ENCODE results near the gene ARL1.
"Not testable (repeated sequence)": the region's sequence is repeated elsewhere in the genome, so short reads cannot be mapped to it uniquely, and the experiment has no call there.

ARL1 gene

GRCh38 chr12:101407436-101408345 lies at the start of gene ARL1:
Gene ARL1, minus strand, starts transcription at chr12:101407772. Its CDS starts 127 bp downstream, at chr12:101407645.
- peak; percentile 94 for DNase-seq

GRCh38 chr12:101455685-101456084 lies 48.1 kb upstream of the ARL1 start:
- DNase-seq = peak; percentile 56

DNA sequence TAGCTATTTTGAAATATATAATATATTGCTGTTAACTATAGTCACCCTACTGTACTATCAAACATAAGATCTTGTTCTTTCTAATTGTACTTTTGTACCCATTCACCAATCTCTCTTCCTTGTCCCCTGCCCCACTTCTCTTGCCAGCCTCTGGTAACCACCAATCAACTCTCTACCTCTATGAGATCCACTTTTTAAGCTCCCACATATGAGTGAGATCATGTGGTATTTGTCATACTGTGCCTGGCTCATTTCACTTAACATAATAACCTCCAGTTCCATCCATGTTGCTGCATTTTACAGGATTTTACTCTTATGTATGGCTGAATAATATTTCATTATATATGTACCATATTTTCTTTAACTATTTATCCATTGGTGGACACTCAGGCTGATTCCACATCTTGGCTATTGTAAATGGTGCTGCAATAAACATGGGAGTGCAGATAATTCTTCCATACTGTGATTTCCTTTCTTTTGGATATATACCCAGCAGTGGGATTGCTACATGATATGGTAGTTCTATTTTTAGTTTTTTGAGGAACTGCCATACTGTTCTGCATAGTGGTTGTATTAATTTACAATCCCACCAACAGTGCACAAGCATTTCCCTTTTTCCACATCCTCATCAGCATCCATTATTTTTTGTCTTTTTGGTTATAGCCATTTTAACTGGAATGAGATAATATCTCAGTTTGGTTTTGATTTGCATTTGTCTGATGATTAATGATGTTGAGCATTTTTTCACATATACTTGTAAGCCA lies 34.1 kb upstream of the ARL1 start:
- no peak for DNase-seq

DNA sequence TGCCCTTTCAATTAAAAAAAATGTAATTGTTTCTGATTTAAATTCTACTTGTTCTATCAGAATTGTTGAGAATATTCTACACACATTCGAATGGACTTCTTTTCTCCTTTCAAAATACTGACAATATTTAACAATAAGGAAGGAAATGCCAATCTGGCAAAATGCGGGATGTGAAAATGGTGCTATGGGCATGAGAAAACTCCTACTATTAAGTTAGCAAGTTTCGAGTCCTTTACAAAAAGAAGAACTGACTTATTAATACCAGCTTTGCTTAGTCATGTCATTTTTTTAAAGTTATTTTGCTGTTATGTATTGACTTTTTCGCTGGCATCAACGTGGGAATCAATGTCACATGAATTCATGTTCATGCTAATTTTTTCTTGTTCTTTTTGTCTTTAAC lies 31.7 kb upstream of the ARL1 start:
- no peak for DNase-seq

- no peak for DNase-seq
Observed at GRCh38 chr12:101436136-101436535, 28.6 kb upstream of the ARL1 start.

GRCh38 chr12:101430456-101430855 lies 22.9 kb upstream of the ARL1 start:
- DNase-seq = no peak

- no peak for DNase-seq
Observed at GRCh38 chr12:101424620-101425019, 17.0 kb upstream of the ARL1 start.

- not testable (repeated sequence) for DNase-seq
Observed at GRCh38 chr12:101422066-101422465, 14.5 kb upstream of the ARL1 start.

GRCh38 chr12:101415228-101415627 lies 7.7 kb upstream of the ARL1 start:
- DNase-seq = no peak

- no peak for DNase-seq
Observed at GRCh38 chr12:101414533-101415119, 7.1 kb upstream of the ARL1 start.

- DNase-seq = not testable (repeated sequence)
Observed at GRCh38 chr12:101410169-101410568, 2.6 kb upstream of the ARL1 start.

GRCh38 chr12:101407049-101407435 lies 530 bp downstream of the ARL1 start:
- DNase-seq = no peak

GRCh38 chr12:101391181-101391580 lies 16.4 kb downstream of the ARL1 start:
- not testable (repeated sequence) for DNase-seq

DNA sequence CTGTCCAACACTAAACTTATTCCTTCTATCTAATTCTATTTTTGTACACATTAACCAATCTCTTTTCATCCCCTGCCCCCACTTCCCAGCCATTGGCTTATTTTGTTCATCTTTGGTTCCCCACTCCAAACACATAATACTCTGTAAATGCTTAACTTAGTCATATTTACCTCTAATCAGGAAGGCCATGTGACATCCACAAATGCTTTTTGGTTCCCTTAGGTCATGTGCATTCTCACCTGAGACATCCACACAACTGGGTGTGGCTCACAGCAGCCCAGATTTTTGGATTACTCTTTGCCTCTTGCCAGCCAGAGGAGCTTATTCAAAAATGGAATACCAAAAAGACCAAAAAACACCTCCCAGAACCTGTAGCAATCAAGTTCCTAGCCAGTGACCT lies 28.4 kb downstream of the ARL1 start:
- no peak for DNase-seq

GRCh38 chr12:101375573-101375972 lies 32.0 kb downstream of the ARL1 start:
- no peak for DNase-seq

GRCh38 chr12:101372431-101372830 lies 35.1 kb downstream of the ARL1 start:
- DNase-seq = no peak

GRCh38 chr12:101368016-101368415 lies 39.6 kb downstream of the ARL1 start:
- DNase-seq = no peak

- DNase-seq = no peak
Observed at GRCh38 chr12:101361455-101361854, 46.1 kb downstream of the ARL1 start.

GRCh38 chr12:101356794-101357193 lies 50.8 kb downstream of the ARL1 start:
- no peak for DNase-seq

- DNase-seq = no peak
Observed at GRCh38 chr12:101351682-101352081, 55.9 kb downstream of the ARL1 start.

DNA sequence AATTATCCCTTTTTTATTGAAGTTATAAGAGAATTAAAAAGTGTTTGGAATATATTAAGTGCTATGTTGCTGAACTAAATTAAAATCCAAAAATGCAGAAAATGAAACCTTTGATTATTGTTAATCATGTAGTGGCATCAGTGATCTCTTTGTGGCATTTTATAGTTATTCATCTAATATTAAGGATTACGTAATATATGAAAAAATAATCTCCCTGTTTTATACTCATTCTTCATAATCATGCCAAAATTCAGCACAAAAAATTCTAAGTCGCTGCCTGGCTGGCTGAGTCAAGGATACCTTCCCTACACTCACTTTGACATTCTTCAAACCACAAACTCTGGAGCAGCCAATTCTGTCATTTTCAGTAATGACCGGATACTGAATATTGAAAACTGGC lies 63.7 kb downstream of the ARL1 start:
- DNase-seq = no peak
